GM20000 (cell line): ENCODE data around the gene SYTL3.

ENCODE experiments used
- DNase-seq: peaks from one replicate; pipeline ENCODE4 v3.0.0; 2012; ENCODE audit warnings: low spot score
- TF ChIP-seq, protein P1 (sequence below): IDR thresholded peaks from 2 replicates; pipeline ENCODE4 v1.5.1; 2012; ENCODE audit warnings: mild to moderate bottlenecking, control low read depth; ENCODE audit errors: extremely low read depth, missing control alignments

Gene SYTL3

GRCh38 chr6:158757753-158758090, 107.9 kb downstream of the SYTL3 start:
- no peak for DNase-seq

DNA sequence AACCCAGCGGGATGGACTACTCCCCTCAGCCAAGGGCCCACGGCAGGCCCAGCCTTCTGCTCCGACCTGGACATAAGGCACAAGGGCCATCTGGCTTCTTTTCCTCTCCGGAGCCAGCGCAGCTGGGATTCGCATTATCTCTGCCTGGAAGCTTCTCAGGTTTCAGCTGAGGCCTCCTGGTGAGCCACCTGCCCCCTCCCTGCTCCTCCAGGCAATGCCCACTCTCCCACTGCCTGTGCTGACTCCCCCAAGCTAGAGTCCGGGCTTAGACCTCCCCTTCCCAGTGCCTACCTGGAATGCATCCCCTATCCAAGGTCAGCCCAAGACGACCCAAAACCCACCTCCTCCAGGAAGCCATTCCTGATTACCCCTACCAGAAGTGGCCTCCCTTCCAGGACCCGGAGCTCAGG, 108.6 kb downstream of the SYTL3 start:
- TF ChIP-seq, protein P1, sequence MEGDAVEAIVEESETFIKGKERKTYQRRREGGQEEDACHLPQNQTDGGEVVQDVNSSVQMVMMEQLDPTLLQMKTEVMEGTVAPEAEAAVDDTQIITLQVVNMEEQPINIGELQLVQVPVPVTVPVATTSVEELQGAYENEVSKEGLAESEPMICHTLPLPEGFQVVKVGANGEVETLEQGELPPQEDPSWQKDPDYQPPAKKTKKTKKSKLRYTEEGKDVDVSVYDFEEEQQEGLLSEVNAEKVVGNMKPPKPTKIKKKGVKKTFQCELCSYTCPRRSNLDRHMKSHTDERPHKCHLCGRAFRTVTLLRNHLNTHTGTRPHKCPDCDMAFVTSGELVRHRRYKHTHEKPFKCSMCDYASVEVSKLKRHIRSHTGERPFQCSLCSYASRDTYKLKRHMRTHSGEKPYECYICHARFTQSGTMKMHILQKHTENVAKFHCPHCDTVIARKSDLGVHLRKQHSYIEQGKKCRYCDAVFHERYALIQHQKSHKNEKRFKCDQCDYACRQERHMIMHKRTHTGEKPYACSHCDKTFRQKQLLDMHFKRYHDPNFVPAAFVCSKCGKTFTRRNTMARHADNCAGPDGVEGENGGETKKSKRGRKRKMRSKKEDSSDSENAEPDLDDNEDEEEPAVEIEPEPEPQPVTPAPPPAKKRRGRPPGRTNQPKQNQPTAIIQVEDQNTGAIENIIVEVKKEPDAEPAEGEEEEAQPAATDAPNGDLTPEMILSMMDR = no peak
- DNase-seq = no peak

More at GRCh38 chr6:158757753-158758090, 107.9 kb downstream of the SYTL3 start:
- TF ChIP-seq, protein P1 = no peak

DNA sequence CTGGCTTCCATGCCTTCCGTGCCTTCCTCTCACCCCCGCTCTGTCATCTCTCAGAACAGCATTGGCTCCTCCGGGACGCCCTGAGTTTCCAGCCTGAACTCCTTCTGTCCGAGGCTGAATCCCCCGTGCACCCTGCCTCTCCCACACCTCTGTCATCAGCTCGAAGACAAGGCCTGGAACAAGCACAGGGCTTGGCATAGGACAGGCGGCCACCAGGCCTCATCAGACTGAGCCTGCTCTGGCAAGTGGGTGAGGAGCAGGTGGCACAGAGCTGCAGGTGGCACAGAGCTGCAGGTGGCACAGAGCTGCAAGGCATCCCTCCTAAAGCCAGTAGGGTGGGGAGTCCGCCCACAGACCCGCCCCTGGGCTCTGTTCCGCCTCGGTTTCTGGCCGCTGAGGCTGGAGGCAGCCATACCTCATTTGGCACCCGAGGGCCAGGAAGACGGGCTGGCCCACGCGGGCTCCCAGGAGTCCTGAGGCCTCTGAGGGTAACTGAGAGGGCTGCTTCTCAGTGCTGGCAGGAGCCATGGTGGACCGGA, 109.2 kb downstream of the SYTL3 start:
- DNase-seq = no peak
- TF ChIP-seq, protein P1 = no peak

DNA sequence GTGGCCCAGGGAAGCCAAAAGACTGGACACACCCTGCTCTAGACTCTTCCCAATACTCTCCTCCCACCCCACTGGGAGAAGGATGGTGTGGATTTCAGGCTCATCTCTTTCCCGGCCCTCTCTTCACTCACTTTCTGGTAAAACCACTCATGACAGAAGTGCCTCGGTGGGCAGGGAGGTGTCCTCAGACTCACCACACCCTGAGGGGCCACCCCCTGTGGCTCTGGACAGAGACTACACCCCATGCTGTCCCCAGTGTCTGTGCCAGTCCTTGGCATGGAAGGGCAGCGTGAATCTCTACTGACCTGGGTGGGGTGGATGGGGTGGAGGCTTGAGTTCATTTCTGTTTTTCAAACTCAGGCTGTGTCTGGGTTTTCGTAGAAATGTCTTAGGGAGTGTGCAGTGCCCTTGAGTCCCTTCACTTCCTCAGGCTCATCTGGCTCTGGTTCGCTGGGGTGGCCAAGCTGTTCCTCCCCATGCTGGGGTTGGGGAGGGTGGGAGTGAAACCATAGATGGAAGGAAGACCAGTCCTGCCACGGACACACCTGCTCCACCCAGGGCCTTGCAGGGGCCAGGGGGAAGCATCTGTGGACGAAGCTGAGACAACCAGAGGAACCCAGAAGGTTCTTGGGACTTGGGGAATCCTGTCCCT, 110.2 kb downstream of the SYTL3 start:
- no peak for DNase-seq
- TF ChIP-seq, protein P1 = no peak

GRCh38 chr6:158760618-158761250, 110.9 kb downstream of the SYTL3 start:
- no peak for DNase-seq
- TF ChIP-seq, protein P1 = no peak

DNA sequence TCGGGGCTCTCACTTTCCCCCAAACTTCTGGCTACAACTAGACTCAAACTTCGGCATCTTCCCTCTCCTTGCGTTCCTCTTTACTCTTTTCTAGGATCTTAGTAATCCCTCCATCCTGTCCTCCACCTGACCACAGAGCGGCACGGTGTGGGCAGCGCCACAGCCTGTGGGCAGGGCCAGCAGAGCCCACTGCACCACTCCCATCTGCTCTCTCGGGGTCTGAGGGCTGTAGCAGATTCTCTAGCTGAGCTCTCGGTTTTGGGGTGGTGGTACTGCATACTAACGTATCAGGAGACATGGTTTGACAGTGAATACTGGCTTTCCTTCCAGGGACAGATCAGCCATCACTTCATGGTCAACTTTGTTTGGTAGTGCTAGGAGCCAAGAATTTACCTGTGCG, 111.9 kb downstream of the SYTL3 start:
- no peak for DNase-seq
- TF ChIP-seq, protein P1 = no peak

GRCh38 chr6:158762787-158763433, 113.1 kb downstream of the SYTL3 start:
- TF ChIP-seq, protein P1 = no peak
- no peak for DNase-seq
